ENCODE data around the gene C4orf54. TPM values are rescaled to one million over a fixed set of nuclear protein-coding genes. Genes with fewer than 3 reads are reported as not detected.

The C4orf54 gene
- total RNA-seq, 2 experiments from 2014 or later, result not detected

GRCh38 chr4:99625369-99625768 lies 32.3 kb downstream of the C4orf54 start:
- Mint-ChIP-seq H3K27me3 (peaks cover 3% of the 10 kb centered on the region), H3K9me3 (peaks cover 1% of the 10 kb centered on the region), H3K27ac (no peak overlapping the region), H3K4me3 (no peak overlapping the region), H3K4me1 (peaks cover 17% of the 10 kb centered on the region), H3K36me3 (peaks cover 1% of the 10 kb centered on the region)
- ATAC-seq (ENCODE audit: low read depth) (peak; percentile 20), DNase-seq (no peak)
- POLR2A ChIA-PET, result no interaction called here

DNA sequence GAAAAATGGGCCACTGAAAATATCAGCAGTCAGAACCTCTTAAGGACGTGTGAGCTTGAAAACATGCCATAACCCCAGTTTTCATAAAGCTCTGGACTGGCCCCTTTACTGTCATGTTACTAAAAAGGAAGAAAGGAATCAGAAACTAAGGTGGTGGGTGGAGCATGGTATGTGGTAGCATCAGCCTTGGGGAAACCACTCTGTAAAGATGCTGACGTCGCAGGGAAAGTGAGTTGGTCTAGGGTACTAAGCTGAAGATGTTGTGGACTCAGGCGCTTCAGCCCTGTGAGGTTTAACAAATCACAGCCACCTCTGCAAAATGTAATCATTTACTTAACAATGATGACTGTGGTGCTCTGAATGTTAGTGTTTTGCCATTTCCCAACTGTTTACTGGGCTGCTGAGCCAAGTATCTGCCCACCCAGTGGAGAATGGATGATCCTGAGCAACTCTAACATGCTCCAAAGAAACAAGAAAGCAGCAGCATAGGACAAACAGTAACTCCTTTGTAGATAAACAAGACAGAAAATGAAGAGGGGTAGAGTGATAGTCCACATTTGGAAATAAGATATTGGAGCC lies 33.4 kb downstream of the C4orf54 start:
- ATAC-seq (ENCODE audit: low read depth) (peak; percentile 58), DNase-seq (no peak)
- Mint-ChIP-seq H3K9me3 (peaks cover 1% of the 10 kb centered on the region), H3K36me3 (peaks cover 1% of the 10 kb centered on the region), H3K27ac (no peak overlapping the region), H3K4me3 (no peak overlapping the region), H3K4me1 (peaks cover 6% of the 10 kb centered on the region), H3K27me3 (peaks cover 10% of the 10 kb centered on the region)
- POLR2A ChIA-PET, result interaction anchor here (1.0 kb wide), 1 partner anchor 536 kb away, joined by 3 read pairs; the partner anchor contains the start of gene ADH5

DNA sequence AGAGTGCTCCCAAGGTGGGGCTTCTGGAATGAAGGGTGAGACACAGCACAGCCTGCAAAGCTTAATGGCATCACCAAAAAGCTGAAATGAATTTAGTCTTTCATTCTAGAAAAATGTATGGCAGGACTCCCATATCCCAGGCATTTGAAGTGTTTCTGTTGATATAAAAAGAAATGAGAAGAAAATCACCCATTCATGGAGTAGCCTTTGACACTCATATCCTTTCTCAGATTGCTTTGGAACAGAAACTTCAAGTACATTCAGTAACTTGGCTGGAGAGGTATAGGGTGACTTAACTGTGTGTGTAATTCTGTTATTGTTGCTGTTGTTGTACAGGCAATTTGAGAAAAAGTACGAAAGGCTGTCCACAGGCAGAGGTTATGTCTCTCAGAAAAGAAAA lies 35.3 kb downstream of the C4orf54 start:
- POLR2A ChIA-PET, result no interaction called here
- ATAC-seq (ENCODE audit: low read depth) (no peak), DNase-seq (no peak)
- Mint-ChIP-seq H3K9me3 (no peaks in the 10 kb centered on the region), H3K4me3 (no peak overlapping the region), H3K27me3 (peaks cover 15% of the 10 kb centered on the region), H3K27ac (no peak overlapping the region), H3K4me1 (peaks cover 6% of the 10 kb centered on the region), H3K36me3 (no peaks in the 10 kb centered on the region)

GRCh38 chr4:99617374-99617773 lies 40.3 kb downstream of the C4orf54 start:
- Mint-ChIP-seq H3K9me3 (no peaks in the 10 kb centered on the region), H3K27ac (no peak overlapping the region)
- POLR2A ChIA-PET, result no interaction called here

DNA sequence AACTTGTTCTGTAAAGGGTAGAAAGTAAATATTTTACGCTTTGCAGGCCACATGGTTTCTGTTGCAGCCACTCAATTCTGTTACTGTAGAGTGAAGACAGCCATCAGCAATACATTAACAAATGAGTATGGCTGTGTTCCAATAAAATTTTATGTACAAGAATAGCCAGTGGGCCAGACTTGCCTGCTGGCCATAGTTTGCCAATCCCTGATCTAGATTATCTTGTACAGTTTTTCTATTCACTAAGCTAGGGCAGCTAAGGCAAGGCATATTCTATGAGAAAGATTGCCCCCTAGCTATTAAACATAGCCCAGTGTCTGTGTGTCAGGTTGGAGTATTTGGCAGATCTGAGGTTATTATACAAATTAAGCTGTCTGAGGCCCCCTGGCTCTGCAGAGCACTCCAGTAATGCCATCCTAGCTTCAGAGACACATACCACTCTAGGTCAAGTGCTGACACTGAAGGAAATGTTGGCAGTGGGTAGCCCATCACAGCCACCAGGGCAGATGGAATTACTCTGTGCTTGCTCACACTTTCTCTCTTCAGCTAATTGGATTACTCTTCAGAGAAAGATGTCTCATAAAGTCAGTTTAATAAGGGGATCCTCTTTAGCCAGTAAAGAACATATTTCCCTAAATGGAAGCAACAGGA lies 42.3 kb downstream of the C4orf54 start:
- no peak overlapping the region for H3K4me3 Mint-ChIP-seq
- no peaks in the 10 kb centered on the region for H3K4me1 Mint-ChIP-seq
- H3K9me3 Mint-ChIP-seq, result no peaks in the 10 kb centered on the region
- no peak for ATAC-seq (ENCODE audit: low read depth)
- no peak overlapping the region for H3K27ac Mint-ChIP-seq
- H3K27me3 Mint-ChIP-seq, result peaks cover 24% of the 10 kb centered on the region
- POLR2A ChIA-PET, result no interaction called here
- H3K36me3 Mint-ChIP-seq, result no peaks in the 10 kb centered on the region
- no peak for DNase-seq

More at GRCh38 chr4:99617374-99617773, 40.3 kb downstream of the C4orf54 start:
- Mint-ChIP-seq H3K36me3 (no peaks in the 10 kb centered on the region), H3K4me3 (no peak overlapping the region), H3K27me3 (peaks cover 17% of the 10 kb centered on the region), H3K4me1 (no peaks in the 10 kb centered on the region)
- DNase-seq (no peak), ATAC-seq (ENCODE audit: low read depth) (no peak)

GRCh38 chr4:99614491-99614890 lies 43.1 kb downstream of the C4orf54 start:
- Mint-ChIP-seq H3K27ac (no peak overlapping the region), H3K27me3 (peaks cover 23% of the 10 kb centered on the region), H3K4me3 (no peak overlapping the region), H3K36me3 (no peaks in the 10 kb centered on the region), H3K4me1 (no peaks in the 10 kb centered on the region), H3K9me3 (no peaks in the 10 kb centered on the region)
- POLR2A ChIA-PET, result no interaction called here
- ATAC-seq (ENCODE audit: low read depth), result no peak
- no peak for DNase-seq

- H3K9me3 Mint-ChIP-seq, result no peaks in the 10 kb centered on the region
- DNase-seq, result no peak
- no peak overlapping the region for H3K27ac Mint-ChIP-seq
- peaks cover 19% of the 10 kb centered on the region for H3K27me3 Mint-ChIP-seq
- H3K36me3 Mint-ChIP-seq, result no peaks in the 10 kb centered on the region
- H3K4me3 Mint-ChIP-seq, result no peak overlapping the region
- POLR2A ChIA-PET, result no interaction called here
- no peak for ATAC-seq (ENCODE audit: low read depth)
- no peaks in the 10 kb centered on the region for H3K4me1 Mint-ChIP-seq
Measured at GRCh38 chr4:99612704-99613103, 44.9 kb downstream of the C4orf54 start.

GRCh38 chr4:99612281-99612680 lies 45.3 kb downstream of the C4orf54 start:
- H3K4me3 Mint-ChIP-seq, result no peak overlapping the region
- peaks cover 20% of the 10 kb centered on the region for H3K27me3 Mint-ChIP-seq
- H3K36me3 Mint-ChIP-seq, result no peaks in the 10 kb centered on the region
- no peaks in the 10 kb centered on the region for H3K9me3 Mint-ChIP-seq
- no peak overlapping the region for H3K27ac Mint-ChIP-seq
- POLR2A ChIA-PET, result no interaction called here
- no peaks in the 10 kb centered on the region for H3K4me1 Mint-ChIP-seq
- ATAC-seq (ENCODE audit: low read depth) (no peak), DNase-seq (no peak)

DNA sequence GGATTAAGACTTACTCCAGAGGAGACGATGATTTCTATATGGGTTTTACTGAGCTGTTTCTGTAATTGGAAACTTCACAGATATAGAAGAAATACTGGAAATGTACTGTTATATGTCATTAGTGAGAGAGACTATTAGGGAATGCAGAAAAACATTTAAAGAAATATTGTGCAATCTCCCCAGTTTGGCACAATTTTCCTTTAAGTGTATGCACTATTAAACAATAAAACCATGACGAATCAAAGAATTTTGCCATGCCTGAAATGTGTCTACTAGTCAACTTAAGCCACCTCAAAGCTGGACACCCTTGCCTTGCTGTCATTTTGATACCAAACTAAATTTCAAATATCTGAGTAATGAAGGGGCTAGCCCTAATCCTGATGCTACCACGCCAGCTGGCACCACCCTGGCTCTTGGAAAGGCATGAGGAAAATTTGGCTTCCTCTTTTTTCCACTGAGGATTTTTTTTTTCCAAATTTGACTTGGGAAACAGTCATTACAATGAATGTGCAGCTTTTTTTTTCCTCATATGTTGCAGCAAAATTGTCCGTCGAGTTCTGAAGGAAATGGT lies 46.9 kb downstream of the C4orf54 start:
- Mint-ChIP-seq H3K9me3 (no peaks in the 10 kb centered on the region), H3K36me3 (no peaks in the 10 kb centered on the region), H3K27ac (no peak overlapping the region), H3K4me1 (no peaks in the 10 kb centered on the region), H3K27me3 (peaks cover 20% of the 10 kb centered on the region), H3K4me3 (no peak overlapping the region)
- DNase-seq (no peak), ATAC-seq (ENCODE audit: low read depth) (no peak)
- POLR2A ChIA-PET, result no interaction called here

DNA sequence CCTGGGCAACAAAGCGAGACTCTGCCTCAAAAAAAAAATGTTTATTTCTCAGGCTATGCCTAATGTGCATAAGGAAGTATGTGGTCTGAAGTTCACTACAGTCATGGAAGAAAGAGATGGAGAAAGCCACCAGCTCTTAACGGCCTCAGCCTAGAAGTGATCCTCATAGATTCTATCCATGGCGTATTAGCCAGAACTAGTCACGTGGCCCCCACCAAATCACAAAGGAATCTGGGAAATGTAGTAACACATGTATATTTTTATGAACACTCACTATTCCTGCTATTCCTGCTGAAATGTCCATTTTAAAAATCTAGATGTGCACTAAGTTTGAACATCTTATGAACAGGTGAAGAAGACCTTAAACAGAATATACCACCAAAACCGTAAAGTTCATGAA lies 49.2 kb downstream of the C4orf54 start:
- Mint-ChIP-seq H3K27ac (no peak overlapping the region), H3K4me1 (no peaks in the 10 kb centered on the region), H3K4me3 (no peak overlapping the region), H3K9me3 (no peaks in the 10 kb centered on the region), H3K36me3 (no peaks in the 10 kb centered on the region), H3K27me3 (peaks cover 22% of the 10 kb centered on the region)
- ATAC-seq (ENCODE audit: low read depth), result no peak
- DNase-seq, result no peak
- POLR2A ChIA-PET, result no interaction called here

Other genes with a start within 250 kb of the C4orf54 start
- gene ADH7, start 222.5 kb downstream of the C4orf54 start, total RNA-seq, result not detected
- not detected for gene C4orf17, start 146.8 kb downstream of the C4orf54 start, total RNA-seq
- gene TRMT10A, start 93.8 kb downstream of the C4orf54 start, total RNA-seq, result 1 to 10 TPM; 5.5 to 6.3 TPM
- under 1 TPM; 0.43 to 0.64 TPM for gene MTTP, start 83.0 kb downstream of the C4orf54 start, total RNA-seq
- gene DAPP1, start 159.0 kb upstream of the C4orf54 start, total RNA-seq, result 10 to 100 TPM; 19.6 to 22.8 TPM
- gene LAMTOR3, start 236.6 kb upstream of the C4orf54 start, total RNA-seq, result 10 to 100 TPM; 27.4 to 28.3 TPM